ENCODE data around the gene TMF1.

- no peak for TF ChIP-seq CTCF (conservative IDR thresholded peaks at IDR 0.05 in 1 of 2, IDR thresholded peaks at IDR 0.05 in 1 of 2; ENCODE audit: low read depth in 1 of 2, low read length in 2 of 2)
- no peak for TF ChIP-seq EZH2 (IDR thresholded peaks at IDR 0.05; ENCODE audit: low read length, missing control alignments)
Measured at GRCh38 chr3:69065318-69065964, 13.3 kb upstream of the TMF1 start.
